Measurements from ENCODE around the gene GDAP1L1. TPM values are rescaled to one million over a fixed set of nuclear protein-coding genes. Genes with fewer than 3 reads are reported as not detected.
A peak's percentile ranks its signal among the peaks of the same experiment; 100 is the strongest.

The GDAP1L1 gene
- total RNA-seq, 4 donors from 2014 or later, result not detected

GRCh38 chr20:44302026-44302669, 55.0 kb downstream of the GDAP1L1 start:
- peak overlapping the region; percentile 58 to 66 (median 62) for H3K27ac ChIP-seq
- 32% methylated on average over 5 of the region's 5 CpGs; no CpG with 5 or more reads in 1 of the 2 donors for WGBS, 2 donors (ENCODE audit: low coverage in 1 of 2)
- peaks cover 0 to 17% (median 12%) of the 10 kb centered on the region in 4 donors for H3K4me1 ChIP-seq
- H3K27me3 ChIP-seq, result no peaks in the 10 kb centered on the region
- TF ChIP-seq EP300 (IDR thresholded peaks at IDR 0.05; ENCODE audit: low read depth) (no peak), POLR2A (IDR thresholded peaks at IDR 0.05) (no peak), POLR2AphosphoS5 (IDR thresholded peaks at IDR 0.05) (no peak), CTCF (IDR thresholded peaks at IDR 0.05) (no peak)
- H3K9me3 ChIP-seq, result no peaks in the 10 kb centered on the region
- no peak overlapping the region for H3K4me3 ChIP-seq
- intact Hi-C loops (cut with DNase I; ENCODE audit: low total_unique reads), result no loop called here
- in situ Hi-C loops (cut with MboI; ENCODE audit: low pct_ligation_motif_present in 1 of 4, low pct_unique_long_range_greater_than_20kb in 1 of 4, low sequenced_read_pairs in 3 of 4), result loop anchor here in 2 of 4 donors (5.0 to 25.0 kb wide), 3 partner anchors 70 to 190 kb away; no protein-coding TSS in a partner anchor
- peak; percentile 49 for DNase-seq
- H3K36me3 ChIP-seq, result no peaks in the 10 kb centered on the region

- H3K27me3 ChIP-seq, result no peaks in the 10 kb centered on the region
- H3K4me1 ChIP-seq, result peaks cover 0 to 17% (median 12%) of the 10 kb centered on the region in 4 donors
- no peaks in the 10 kb centered on the region for H3K36me3 ChIP-seq
- TF ChIP-seq CTCF (IDR thresholded peaks at IDR 0.05), result no peak
- no peak for TF ChIP-seq EP300 (IDR thresholded peaks at IDR 0.05; ENCODE audit: low read depth)
- no peak for TF ChIP-seq POLR2AphosphoS5 (IDR thresholded peaks at IDR 0.05)
- no peak for TF ChIP-seq POLR2A (IDR thresholded peaks at IDR 0.05)
- H3K9me3 ChIP-seq, result no peaks in the 10 kb centered on the region
- intact Hi-C loops (cut with DNase I; ENCODE audit: low total_unique reads), result no loop called here
- in situ Hi-C loops (cut with MboI; ENCODE audit: low pct_ligation_motif_present in 1 of 4, low pct_unique_long_range_greater_than_20kb in 1 of 4, low sequenced_read_pairs in 3 of 4), result loop anchor here in 2 of 4 donors (5.0 to 25.0 kb wide), 3 partner anchors 70 to 190 kb away; no protein-coding TSS in a partner anchor
- WGBS, 2 donors (ENCODE audit: low coverage in 1 of 2), result 55 to 63% methylated on average over 8 of the region's 8 CpGs
- H3K4me3 ChIP-seq, result no peak overlapping the region
- peak overlapping the region; percentile 58 to 66 (median 62) for H3K27ac ChIP-seq
- DNase-seq, result no peak
Measured at GRCh38 chr20:44302736-44303135, 55.6 kb downstream of the GDAP1L1 start.

GRCh38 chr20:44304383-44304782, 57.3 kb downstream of the GDAP1L1 start:
- Histone ChIP-seq H3K4me3 (no peak overlapping the region), H3K36me3 (no peaks in the 10 kb centered on the region), H3K4me1 (peaks cover 0 to 23% (median 17%) of the 10 kb centered on the region in 4 donors), H3K27ac (no peak overlapping the region), H3K9me3 (no peaks in the 10 kb centered on the region), H3K27me3 (no peaks in the 10 kb centered on the region)
- intact Hi-C loops (cut with DNase I; ENCODE audit: low total_unique reads), result no loop called here
- DNase-seq, result no peak
- no peak for TF ChIP-seq EP300 (IDR thresholded peaks at IDR 0.05; ENCODE audit: low read depth)
- no peak for TF ChIP-seq CTCF (IDR thresholded peaks at IDR 0.05)
- TF ChIP-seq POLR2AphosphoS5 (IDR thresholded peaks at IDR 0.05), result no peak
- no peak for TF ChIP-seq POLR2A (IDR thresholded peaks at IDR 0.05)
- in situ Hi-C loops (cut with MboI; ENCODE audit: low pct_ligation_motif_present in 1 of 4, low pct_unique_long_range_greater_than_20kb in 1 of 4, low sequenced_read_pairs in 3 of 4), result loop anchor here in 2 of 4 donors (5.0 to 25.0 kb wide), 3 partner anchors 72 to 192 kb away; no protein-coding TSS in a partner anchor

GRCh38 chr20:44306927-44307326, 59.8 kb downstream of the GDAP1L1 start:
- no peak overlapping the region for H3K27ac ChIP-seq
- no peak for DNase-seq
- no peaks in the 10 kb centered on the region for H3K27me3 ChIP-seq
- H3K9me3 ChIP-seq, result no peaks in the 10 kb centered on the region
- WGBS, 2 donors (ENCODE audit: low coverage in 1 of 2), result 90 to 100% methylated on average over 1 to 9 of the region's 9 CpGs
- in situ Hi-C loops (cut with MboI; ENCODE audit: low pct_ligation_motif_present in 1 of 4, low pct_unique_long_range_greater_than_20kb in 1 of 4, low sequenced_read_pairs in 3 of 4) (loop anchor here in 3 of 4 donors (5.0 to 25.0 kb wide), 3 partner anchors 82 to 195 kb away; no protein-coding TSS in a partner anchor), intact Hi-C loops (cut with DNase I; ENCODE audit: low total_unique reads) (no loop called here)
- H3K36me3 ChIP-seq, result no peaks in the 10 kb centered on the region
- TF ChIP-seq POLR2A (IDR thresholded peaks at IDR 0.05) (no peak), CTCF (IDR thresholded peaks at IDR 0.05) (no peak), POLR2AphosphoS5 (IDR thresholded peaks at IDR 0.05) (no peak), EP300 (IDR thresholded peaks at IDR 0.05; ENCODE audit: low read depth) (no peak)
- H3K4me3 ChIP-seq, result no peak overlapping the region
- H3K4me1 ChIP-seq, result peaks cover 0 to 33% (median 25%) of the 10 kb centered on the region in 4 donors

All from transverse colon (tissue), 4 donors.